ENCODE data around the gene ACTR3C.
"Not testable (repeated sequence)": the region's sequence is repeated elsewhere in the genome, so short reads cannot be mapped to it uniquely, and the experiment has no call there.

GRCh38 chr7:150268798-150269197 is 54.5 kb downstream of the ACTR3C start:
- not testable (repeated sequence) for TF ChIP-seq CTCF (IDR thresholded peaks at IDR 0.05; ENCODE audit: insufficient read depth, low read length, poor library complexity, severe bottlenecking); EZH2phosphoT487 (conservative IDR thresholded peaks at IDR 0.05; ENCODE audit: low read length)

Data from SU-DHL-6 (cell line).